ENCODE results near the gene PCYT2. TPM values are rescaled to one million over a fixed set of nuclear protein-coding genes. Genes with fewer than 3 reads are reported as not detected.
A peak's percentile ranks its signal among the peaks of the same experiment; 100 is the strongest.

PCYT2 gene
- polyA plus RNA-seq, 1 experiment: 44.2 TPM

- Histone ChIP-seq H3K36me3 (ENCODE audit: control insufficient read depth, insufficient read depth, low read length) (peaks cover 29% of the 10 kb centered on the region), H3K27me3 (ENCODE audit: control insufficient read depth, insufficient read depth, low read length) (no peaks in the 10 kb centered on the region), H3K4me3 (ENCODE audit: low read depth, low read length) (peak overlapping the region; percentile 92)
- CTCF ChIA-PET: no interaction called here
- POLR2A ChIA-PET: no interaction called here
- no peak for DNase-seq (ENCODE audit: low read depth)
- TF ChIP-seq, protein P1, sequence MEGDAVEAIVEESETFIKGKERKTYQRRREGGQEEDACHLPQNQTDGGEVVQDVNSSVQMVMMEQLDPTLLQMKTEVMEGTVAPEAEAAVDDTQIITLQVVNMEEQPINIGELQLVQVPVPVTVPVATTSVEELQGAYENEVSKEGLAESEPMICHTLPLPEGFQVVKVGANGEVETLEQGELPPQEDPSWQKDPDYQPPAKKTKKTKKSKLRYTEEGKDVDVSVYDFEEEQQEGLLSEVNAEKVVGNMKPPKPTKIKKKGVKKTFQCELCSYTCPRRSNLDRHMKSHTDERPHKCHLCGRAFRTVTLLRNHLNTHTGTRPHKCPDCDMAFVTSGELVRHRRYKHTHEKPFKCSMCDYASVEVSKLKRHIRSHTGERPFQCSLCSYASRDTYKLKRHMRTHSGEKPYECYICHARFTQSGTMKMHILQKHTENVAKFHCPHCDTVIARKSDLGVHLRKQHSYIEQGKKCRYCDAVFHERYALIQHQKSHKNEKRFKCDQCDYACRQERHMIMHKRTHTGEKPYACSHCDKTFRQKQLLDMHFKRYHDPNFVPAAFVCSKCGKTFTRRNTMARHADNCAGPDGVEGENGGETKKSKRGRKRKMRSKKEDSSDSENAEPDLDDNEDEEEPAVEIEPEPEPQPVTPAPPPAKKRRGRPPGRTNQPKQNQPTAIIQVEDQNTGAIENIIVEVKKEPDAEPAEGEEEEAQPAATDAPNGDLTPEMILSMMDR (IDR thresholded peaks at IDR 0.05; ENCODE audit: insufficient read depth, low read depth, low read length): no peak
Observed at GRCh38 chr17:81891303-81891552, 20.0 kb downstream of the PCYT2 start.

- Histone ChIP-seq H3K4me3 (ENCODE audit: low read depth, low read length) (peak overlapping the region; percentile 92), H3K27me3 (ENCODE audit: control insufficient read depth, insufficient read depth, low read length) (no peaks in the 10 kb centered on the region), H3K36me3 (ENCODE audit: control insufficient read depth, insufficient read depth, low read length) (peaks cover 29% of the 10 kb centered on the region)
- DNase-seq (ENCODE audit: low read depth): no peak
- TF ChIP-seq, protein P1 (IDR thresholded peaks at IDR 0.05; ENCODE audit: insufficient read depth, low read depth, low read length): no peak
- ChIA-PET POLR2A (no interaction called here), CTCF (no interaction called here)
Observed at GRCh38 chr17:81890447-81891302, 20.5 kb downstream of the PCYT2 start.

DNA sequence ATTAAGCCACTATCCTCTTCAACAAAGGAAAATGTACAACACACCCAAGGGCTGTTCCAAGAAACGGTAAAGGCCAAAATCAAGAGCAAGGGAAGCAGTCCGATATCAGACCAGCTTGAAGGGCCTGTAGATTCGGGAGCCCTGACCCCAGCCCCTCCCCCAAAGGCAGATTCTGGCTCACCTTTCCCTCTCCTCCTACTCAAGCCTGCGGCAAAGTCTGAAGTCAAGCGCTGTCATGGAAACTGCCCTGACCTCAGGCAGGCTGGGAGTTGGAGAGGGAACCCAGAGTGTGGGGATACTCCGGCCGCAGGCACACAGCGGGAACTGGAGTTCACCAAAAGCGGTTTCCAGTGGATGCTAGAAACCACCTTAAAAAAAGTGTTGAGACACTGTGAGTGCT lies 21.6 kb downstream of the PCYT2 start:
- no peak for DNase-seq (ENCODE audit: low read depth)
- ChIA-PET CTCF (no interaction called here), POLR2A (no interaction called here)
- Histone ChIP-seq H3K4me3 (ENCODE audit: low read depth, low read length) (no peak overlapping the region), H3K27me3 (ENCODE audit: control insufficient read depth, insufficient read depth, low read length) (no peaks in the 10 kb centered on the region), H3K36me3 (ENCODE audit: control insufficient read depth, insufficient read depth, low read length) (peaks cover 30% of the 10 kb centered on the region)
- TF ChIP-seq, protein P1 (IDR thresholded peaks at IDR 0.05; ENCODE audit: insufficient read depth, low read depth, low read length): no peak

DNA sequence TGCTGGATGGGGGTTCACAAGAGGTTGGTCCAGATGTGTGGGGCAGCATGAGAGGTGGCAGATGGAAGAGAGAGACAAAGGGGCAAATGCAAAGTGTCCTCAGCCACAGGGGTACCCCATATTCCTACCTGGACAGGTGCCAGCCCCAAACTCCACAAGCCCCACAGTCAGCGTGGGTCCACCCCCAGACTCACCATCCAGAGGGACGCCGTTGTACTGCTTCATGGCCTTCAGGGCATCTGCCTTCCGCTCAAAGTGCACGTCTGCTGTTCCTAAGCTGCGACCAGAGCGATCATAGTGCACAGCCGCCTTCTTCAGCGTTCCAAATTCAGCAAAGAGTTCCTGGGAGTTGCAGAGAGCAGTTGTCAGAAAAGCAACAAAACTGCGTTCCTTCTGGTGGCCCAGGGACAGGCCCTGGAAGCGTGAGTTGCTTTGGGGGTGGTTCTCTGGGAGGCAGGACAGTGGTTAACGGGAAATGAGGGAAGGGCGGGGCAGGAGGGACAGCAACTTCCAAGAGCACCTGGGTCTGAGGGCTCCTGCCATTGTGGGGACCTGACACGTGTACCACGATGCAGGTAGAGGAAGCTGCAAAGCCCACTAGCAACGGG lies 22.1 kb downstream of the PCYT2 start:
- Histone ChIP-seq H3K27me3 (ENCODE audit: control insufficient read depth, insufficient read depth, low read length) (no peaks in the 10 kb centered on the region), H3K36me3 (ENCODE audit: control insufficient read depth, insufficient read depth, low read length) (peaks cover 27% of the 10 kb centered on the region), H3K4me3 (ENCODE audit: low read depth, low read length) (no peak overlapping the region)
- CTCF ChIA-PET: interaction anchor here (0.7 kb wide), 1 partner anchor 71 kb away, joined by 3 read pairs; no protein-coding TSS in a partner anchor
- POLR2A ChIA-PET: no interaction called here
- TF ChIP-seq, protein P1 (IDR thresholded peaks at IDR 0.05; ENCODE audit: insufficient read depth, low read depth, low read length): no peak
- DNase-seq (ENCODE audit: low read depth): no peak

DNA sequence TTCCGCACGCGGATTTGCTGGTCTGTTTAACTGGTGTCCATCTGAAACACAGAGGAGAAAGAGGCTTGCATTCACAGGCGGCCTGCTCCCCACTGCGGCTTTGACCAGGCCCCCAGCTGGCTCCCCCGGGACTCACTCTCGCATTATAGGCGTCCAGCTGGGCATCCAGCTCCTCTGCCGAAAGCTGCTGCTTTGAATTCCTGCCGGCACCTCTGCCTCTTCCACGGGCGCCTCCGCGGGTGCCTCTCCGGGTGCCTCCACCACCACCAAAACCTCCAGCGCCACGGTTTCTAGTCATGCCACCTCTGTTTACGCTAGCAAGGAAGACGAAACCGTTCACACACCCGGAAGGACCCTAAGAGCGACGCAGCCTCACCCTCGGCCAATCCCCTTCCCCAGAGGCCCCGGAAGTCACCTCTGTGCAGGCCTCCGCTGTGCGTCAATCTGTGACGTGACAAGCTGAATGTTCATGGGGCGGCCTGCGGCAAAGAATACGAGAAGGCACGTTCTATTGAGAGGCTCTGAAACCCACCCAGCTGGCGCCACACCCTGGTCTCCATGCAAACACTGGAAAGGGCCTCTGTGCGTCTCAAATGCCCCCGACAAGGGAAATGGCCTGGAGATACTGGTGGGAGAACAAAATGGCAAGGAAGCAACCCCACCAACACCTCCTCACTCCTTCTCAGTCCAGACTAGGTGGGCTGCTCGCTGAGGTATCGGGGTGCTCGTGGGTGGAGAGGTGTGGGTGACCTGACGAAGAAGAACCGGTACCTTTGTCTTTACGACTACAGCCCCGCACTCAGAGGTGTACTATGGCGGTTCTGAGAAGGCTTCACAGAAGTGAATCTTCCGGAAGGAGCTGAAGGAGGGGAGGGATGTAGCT lies 22.9 kb downstream of the PCYT2 start:
- Histone ChIP-seq H3K36me3 (ENCODE audit: control insufficient read depth, insufficient read depth, low read length) (peaks cover 27% of the 10 kb centered on the region), H3K27me3 (ENCODE audit: control insufficient read depth, insufficient read depth, low read length) (no peaks in the 10 kb centered on the region), H3K4me3 (ENCODE audit: low read depth, low read length) (no peak overlapping the region)
- CTCF ChIA-PET: interaction anchor here (0.7 kb wide), 1 partner anchor 72 kb away, joined by 3 read pairs; no protein-coding TSS in a partner anchor
- TF ChIP-seq, protein P1 (IDR thresholded peaks at IDR 0.05; ENCODE audit: insufficient read depth, low read depth, low read length): no peak
- DNase-seq (ENCODE audit: low read depth): no peak
- POLR2A ChIA-PET: no interaction called here

Data from BJ (cell line).